ENCODE results near the gene GYG2. TPM values are rescaled to one million over a fixed set of nuclear protein-coding genes. Genes with fewer than 3 reads are reported as not detected.

The GYG2 gene
- total RNA-seq, 1 donor from 2014 or later: 49.2 TPM

DNA sequence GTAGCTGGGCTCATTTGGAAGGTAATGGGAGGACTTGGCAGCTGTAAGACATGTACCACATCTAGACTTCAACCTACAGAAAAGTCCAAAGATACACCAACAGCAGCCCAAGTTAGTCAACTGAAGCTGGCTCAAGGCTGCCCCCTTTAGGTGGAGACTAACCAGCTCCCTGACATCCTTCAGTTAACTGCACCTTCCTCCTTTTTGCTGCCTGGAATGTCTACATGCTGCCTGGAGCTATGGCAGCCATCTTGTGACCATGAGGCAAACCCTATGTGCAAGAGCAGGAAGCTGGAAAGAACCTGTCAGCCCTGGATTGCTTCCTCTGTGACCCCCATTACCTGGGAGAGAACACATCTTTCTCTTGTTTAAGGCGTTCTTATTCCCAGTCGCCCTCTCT lies 74.6 kb downstream of the GYG2 start:
- H3K27ac Mint-ChIP-seq: no peak overlapping the region
- DNase-seq (ENCODE audit: extremely low spot score, unreplicated experiment): no peak
- H3K36me3 Mint-ChIP-seq: peaks cover 44% of the 10 kb centered on the region
- no peak overlapping the region for H3K4me3 Mint-ChIP-seq
- H3K9me3 Mint-ChIP-seq: peaks cover 9% of the 10 kb centered on the region
- H3K27me3 Mint-ChIP-seq: no peaks in the 10 kb centered on the region
- TF ChIP-seq, protein P1, sequence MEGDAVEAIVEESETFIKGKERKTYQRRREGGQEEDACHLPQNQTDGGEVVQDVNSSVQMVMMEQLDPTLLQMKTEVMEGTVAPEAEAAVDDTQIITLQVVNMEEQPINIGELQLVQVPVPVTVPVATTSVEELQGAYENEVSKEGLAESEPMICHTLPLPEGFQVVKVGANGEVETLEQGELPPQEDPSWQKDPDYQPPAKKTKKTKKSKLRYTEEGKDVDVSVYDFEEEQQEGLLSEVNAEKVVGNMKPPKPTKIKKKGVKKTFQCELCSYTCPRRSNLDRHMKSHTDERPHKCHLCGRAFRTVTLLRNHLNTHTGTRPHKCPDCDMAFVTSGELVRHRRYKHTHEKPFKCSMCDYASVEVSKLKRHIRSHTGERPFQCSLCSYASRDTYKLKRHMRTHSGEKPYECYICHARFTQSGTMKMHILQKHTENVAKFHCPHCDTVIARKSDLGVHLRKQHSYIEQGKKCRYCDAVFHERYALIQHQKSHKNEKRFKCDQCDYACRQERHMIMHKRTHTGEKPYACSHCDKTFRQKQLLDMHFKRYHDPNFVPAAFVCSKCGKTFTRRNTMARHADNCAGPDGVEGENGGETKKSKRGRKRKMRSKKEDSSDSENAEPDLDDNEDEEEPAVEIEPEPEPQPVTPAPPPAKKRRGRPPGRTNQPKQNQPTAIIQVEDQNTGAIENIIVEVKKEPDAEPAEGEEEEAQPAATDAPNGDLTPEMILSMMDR (conservative IDR thresholded peaks at IDR 0.05): peak; percentile 22
- peaks cover 9% of the 10 kb centered on the region for H3K4me1 Mint-ChIP-seq (ENCODE audit: unreplicated experiment)

DNA sequence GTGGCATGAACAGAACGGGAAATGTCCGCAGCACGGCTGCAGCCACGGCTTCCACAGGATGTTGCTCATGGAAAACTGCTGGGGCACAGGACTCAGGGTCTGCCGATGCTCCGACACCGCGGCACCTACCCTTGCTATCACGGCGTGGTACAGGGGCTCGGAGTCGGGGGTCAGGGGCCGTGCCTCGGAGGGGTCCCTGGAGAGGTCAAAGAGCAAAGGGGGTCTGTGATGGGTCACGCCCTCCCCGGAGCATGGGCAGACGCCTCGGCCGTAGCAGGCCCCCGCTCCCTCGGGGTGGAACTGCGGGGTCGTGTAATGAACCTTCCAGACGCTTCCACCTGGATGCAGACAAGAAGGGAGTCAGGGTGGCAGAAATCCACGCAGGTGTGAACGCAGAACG lies 78.6 kb downstream of the GYG2 start:
- no peak for DNase-seq (ENCODE audit: extremely low spot score, unreplicated experiment)
- Mint-ChIP-seq H3K4me3 (no peak overlapping the region), H3K4me1 (ENCODE audit: unreplicated experiment) (no peaks in the 10 kb centered on the region), H3K27me3 (no peaks in the 10 kb centered on the region), H3K27ac (no peak overlapping the region), H3K9me3 (peaks cover 9% of the 10 kb centered on the region), H3K36me3 (peaks cover 48% of the 10 kb centered on the region)
- TF ChIP-seq, protein P1 (conservative IDR thresholded peaks at IDR 0.05): no peak

DNA sequence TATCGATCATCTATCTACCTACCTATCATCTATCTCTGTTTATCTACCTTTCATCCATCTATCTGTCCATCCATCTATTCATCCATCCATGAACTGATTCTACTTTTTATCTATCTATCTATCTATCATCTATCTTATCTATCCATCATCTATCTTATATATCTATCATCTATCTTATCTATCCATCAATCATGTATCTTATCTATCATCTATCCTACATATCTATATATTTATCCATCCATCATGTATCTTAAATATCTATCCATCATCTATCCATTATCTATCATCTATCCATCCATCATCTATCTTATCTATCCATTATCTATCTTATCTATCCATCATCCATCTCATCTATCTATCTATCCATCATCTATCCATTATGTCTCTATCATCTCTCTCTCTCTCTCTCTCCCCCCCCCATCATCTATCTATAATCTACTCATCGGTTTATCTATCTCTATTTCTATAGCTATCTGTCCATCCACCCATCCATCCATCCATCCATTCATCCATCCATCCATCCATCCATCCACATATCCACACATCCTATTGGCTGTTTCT lies 79.5 kb downstream of the GYG2 start:
- Mint-ChIP-seq H3K9me3 (peaks cover under 1% of the 10 kb centered on the region), H3K27me3 (no peaks in the 10 kb centered on the region)
- no peak for DNase-seq (ENCODE audit: extremely low spot score, unreplicated experiment)

DNA sequence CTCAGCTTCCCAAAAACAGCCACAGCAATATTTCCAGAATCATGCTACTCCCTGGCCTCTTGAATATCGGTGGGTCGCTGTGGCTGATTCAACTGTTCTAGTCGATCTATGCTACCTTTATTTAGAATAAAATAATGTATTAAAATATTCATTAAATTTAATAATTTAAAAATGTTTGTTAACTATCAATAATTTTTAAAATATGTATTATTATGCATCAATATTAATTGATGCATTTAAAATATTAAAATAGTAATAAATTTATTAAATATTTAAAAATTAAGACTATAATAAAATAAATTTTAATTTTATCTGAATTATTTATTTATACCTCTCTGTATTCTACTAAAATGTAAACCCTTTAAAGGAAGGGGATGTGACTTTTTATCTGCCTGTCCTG lies 81.4 kb downstream of the GYG2 start:
- peaks cover 47% of the 10 kb centered on the region for H3K36me3 Mint-ChIP-seq
- H3K27ac Mint-ChIP-seq: no peak overlapping the region
- DNase-seq (ENCODE audit: extremely low spot score, unreplicated experiment): no peak

More for the DNA sequence above, 79.5 kb downstream of the GYG2 start:
- Mint-ChIP-seq H3K27ac (no peak overlapping the region), H3K4me1 (ENCODE audit: unreplicated experiment) (no peaks in the 10 kb centered on the region), H3K4me3 (no peak overlapping the region), H3K36me3 (peaks cover 46% of the 10 kb centered on the region)
- TF ChIP-seq, protein P1 (conservative IDR thresholded peaks at IDR 0.05): no peak

DNA sequence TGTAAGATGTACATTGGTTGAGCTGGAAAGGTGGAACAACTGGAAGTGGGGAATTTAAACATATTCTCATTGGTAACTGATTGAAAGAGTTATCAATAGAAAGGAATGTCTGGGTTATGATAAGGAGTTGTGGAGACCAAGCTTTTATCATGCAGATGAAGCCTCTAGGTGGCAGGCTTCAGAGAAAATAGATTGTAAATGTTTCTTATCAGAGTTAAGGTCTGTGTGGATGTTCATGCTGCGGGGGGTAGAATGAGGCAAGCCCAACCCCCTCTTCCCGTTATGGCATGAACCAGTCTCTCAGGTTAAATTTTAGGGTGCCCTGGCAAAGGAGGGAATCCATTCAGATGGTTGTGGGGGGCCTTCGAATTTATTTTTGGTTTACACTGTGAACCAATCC lies 84.4 kb downstream of the GYG2 start:
- Mint-ChIP-seq H3K27ac (no peak overlapping the region), H3K4me3 (no peak overlapping the region)

More for the DNA sequence above, 81.4 kb downstream of the GYG2 start:
- Mint-ChIP-seq H3K9me3 (no peaks in the 10 kb centered on the region), H3K4me1 (ENCODE audit: unreplicated experiment) (no peaks in the 10 kb centered on the region), H3K4me3 (no peak overlapping the region), H3K27me3 (no peaks in the 10 kb centered on the region)
- TF ChIP-seq, protein P1 (conservative IDR thresholded peaks at IDR 0.05): no peak

More for the DNA sequence above, 84.4 kb downstream of the GYG2 start:
- Mint-ChIP-seq H3K9me3 (no peaks in the 10 kb centered on the region), H3K4me1 (ENCODE audit: unreplicated experiment) (no peaks in the 10 kb centered on the region), H3K36me3 (peaks cover 45% of the 10 kb centered on the region), H3K27me3 (no peaks in the 10 kb centered on the region)
- TF ChIP-seq, protein P1 (conservative IDR thresholded peaks at IDR 0.05): peak; percentile 52
- DNase-seq (ENCODE audit: extremely low spot score, unreplicated experiment): no peak

Measured in type B pancreatic cell (in vitro differentiated cells).